ENCODE data around the gene COLQ.

DNA sequence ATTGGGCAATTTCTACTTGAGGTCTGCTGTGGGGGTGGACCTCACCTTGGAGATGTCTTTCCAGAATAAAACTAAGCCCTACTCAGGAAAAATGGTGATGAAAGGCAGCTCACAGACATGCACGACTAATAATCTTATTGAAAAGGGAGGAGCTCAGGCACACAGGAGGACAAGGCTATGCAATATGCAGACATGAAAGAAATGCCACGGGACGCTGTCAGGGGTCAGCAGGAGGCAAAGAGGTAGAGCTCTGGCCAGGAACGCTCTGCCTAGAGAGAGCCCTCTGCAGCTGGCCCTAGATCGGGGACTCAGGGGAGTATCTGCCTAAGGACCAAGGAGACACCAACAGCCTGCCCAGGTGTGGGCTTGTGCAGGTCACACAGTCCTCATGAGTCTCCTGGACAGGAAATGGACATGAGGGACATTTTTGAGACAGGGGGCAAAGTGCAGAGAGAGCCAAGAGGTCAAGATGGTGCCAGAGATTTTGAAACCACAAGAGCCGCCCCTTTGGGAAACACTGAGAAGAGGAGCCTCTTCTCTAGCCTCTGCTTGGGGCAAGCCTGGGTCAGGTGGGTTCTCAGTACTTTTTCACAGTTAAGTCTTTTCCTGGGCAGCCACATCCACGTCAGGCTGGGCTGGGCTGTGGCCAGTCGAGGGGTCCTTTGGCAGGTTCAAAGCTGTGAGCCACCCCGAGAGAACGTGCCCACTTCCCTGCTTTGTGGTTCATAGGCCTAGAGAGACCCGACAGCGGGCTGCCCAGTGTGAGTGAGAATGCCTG is 70.9 kb downstream of the COLQ start:
- no peak for TF ChIP-seq EZH2 (IDR thresholded peaks at IDR 0.05)
- TF ChIP-seq, protein P1, sequence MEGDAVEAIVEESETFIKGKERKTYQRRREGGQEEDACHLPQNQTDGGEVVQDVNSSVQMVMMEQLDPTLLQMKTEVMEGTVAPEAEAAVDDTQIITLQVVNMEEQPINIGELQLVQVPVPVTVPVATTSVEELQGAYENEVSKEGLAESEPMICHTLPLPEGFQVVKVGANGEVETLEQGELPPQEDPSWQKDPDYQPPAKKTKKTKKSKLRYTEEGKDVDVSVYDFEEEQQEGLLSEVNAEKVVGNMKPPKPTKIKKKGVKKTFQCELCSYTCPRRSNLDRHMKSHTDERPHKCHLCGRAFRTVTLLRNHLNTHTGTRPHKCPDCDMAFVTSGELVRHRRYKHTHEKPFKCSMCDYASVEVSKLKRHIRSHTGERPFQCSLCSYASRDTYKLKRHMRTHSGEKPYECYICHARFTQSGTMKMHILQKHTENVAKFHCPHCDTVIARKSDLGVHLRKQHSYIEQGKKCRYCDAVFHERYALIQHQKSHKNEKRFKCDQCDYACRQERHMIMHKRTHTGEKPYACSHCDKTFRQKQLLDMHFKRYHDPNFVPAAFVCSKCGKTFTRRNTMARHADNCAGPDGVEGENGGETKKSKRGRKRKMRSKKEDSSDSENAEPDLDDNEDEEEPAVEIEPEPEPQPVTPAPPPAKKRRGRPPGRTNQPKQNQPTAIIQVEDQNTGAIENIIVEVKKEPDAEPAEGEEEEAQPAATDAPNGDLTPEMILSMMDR (IDR thresholded peaks at IDR 0.05) = no peak

Measured in neural progenitor cell (in vitro differentiated cells).